Measurements from ENCODE around the gene NRXN3.

GRCh38 chr14:78227248-78228077, 57.3 kb downstream of the NRXN3 start:
- TF ChIP-seq EZH2 (IDR thresholded peaks at IDR 0.05; ENCODE audit: insufficient read depth, low read length) (no peak), CTCF (IDR thresholded peaks at IDR 0.05; ENCODE audit: insufficient read depth, low read depth, low read length) (no peak)

Data from astrocyte (in vitro differentiated cells and primary cell).